ENCODE measurements around the gene CRAT.

Gene CRAT

DNA sequence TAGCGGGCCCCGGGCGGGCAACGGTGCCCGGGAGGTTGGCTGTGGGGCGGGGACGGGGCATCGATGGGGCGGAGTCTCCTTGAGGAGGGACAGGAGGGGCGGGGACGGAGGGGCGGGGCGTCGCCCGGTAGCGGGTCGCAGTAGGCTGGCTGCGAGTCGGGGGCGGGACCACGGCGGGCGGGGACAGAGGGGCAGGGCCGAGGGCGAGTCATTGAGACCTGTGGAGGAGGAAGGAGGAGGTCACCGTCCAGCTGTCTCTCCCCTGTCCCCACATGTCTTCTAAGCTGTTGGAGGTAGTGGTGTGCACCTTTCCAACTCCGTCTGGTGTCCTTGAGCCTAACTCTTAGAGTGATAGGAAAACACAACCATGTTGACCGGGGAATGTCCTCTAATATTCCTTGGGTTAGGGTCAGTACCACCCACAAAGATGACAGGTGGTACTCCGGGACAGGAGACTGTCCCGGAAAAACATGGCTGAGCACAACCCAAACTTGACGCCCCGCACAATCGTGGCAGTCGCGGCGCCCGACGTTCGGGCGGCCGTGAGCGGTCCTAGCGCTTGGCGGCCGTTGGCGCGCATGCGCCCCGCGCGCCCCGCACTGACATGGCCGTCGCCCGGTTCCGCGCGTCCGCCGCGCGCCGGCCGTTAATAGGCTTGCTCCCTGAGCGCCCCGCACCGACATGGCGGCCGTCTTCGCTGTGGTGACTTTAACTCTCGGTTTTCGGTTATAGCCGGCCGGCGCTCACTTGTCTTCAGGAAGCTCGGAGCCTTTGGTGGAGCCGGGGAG, at the start of gene CRAT, which contains the start of gene PTPA:
Gene CRAT (minus strand): TSS at position 54 of the 788 bp plus-strand sequence. CDS start 284 bp downstream, outside the sequence.
Gene PTPA (plus strand): TSS at position 676 of the 788 bp plus-strand sequence. CDS start 186 bp downstream, outside the sequence.
- DNase-seq: peak; percentile 93

DNA sequence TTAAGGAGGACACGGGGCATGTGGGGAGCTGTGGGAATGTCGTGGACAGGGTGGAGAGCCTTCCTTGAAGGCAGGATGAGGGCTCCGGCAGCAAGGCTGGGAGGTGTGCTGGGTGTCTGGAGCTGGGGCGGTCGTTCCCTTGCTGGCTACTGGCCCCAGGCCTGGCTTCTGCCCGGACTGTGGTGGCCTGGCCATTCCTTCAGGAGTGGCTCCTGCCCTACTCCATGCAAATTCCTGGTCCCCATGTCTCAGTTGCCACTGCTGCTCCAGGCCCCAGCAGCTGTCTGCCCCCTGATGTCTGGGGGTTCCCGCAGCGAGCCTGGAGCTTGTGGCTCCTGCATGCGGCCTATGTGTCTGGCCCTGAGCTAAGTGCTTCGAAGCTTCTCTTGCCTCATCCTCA, 45.6 kb upstream of the CRAT start:
- DNase-seq: no peak

DNA sequence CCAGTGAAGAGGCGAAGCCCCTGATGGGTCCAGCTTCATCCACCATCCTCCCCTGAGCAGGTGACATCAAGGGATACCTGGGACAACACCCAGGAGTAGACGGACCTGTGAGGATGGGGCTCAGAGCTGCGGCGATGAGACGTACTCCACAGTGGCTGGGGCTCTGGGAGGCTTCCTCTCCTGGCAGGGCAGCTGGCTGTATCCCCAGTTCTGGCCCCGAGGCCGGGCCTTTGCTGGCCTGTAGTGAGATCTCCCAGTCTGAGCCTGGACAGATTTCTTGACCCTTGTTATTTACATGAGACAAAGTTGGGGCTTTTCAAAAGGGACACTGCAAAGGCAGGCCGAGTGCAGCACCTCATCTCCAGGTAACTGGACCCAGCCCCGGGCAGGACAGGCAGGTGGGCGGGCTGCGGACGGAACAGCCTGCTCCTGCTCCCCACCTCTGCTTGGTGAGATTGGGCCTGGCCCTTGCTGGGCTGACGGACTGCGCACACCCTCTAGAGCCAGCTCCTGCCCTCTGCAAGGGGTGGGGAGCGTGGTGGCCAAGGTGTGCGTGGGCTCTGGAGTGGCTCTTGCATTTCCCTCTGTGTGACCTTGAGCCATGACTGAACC, 44.4 kb upstream of the CRAT start:
- DNase-seq: no peak

DNA sequence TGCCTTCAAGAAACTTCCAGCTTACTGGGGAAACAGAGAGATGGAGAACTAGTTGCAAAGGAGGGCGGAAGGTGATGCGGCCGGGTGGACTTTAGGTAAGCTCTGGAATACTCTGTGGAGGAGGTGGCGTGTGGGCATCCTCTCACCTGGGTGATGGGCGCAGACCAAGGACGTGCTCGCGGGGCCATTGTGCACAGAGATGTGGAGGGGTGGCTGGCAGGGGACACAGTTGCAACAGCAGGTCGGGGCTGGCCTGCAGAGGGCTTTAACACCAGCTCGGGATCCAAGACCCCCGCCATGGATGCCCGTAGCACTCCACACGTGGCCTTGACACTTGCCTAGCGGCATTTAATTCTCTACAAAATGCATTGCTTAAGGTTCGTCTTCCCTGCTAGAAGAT, 40.9 kb upstream of the CRAT start:
- DNase-seq: no peak

DNA sequence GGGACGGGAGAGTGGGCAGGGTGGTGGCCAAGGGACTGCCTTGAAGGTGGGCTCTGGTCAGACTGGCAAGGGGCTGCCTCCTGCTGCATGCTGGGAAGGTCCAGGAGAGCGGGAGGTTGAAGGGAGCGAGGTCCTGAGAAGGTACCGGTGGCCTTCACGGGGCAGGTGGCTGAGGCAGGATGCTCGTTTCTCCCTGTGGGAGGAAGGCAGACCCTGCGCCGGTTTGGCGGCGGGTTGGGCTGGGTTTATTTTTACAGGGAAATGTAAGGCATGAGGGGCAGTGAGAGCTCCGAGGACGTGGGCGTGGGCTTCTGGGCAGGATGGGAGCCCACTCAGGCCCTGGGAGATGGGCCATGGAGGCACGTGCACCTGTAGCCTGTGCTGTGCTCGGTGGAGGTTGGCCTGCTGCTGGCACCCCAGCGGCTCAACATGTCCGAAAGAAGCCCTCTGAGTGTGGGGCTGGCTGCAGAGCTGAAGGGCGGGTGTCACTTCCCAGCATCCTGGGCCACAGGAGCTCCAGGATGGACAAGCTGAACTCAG, 40.1 kb upstream of the CRAT start:
- no peak for DNase-seq

DNA sequence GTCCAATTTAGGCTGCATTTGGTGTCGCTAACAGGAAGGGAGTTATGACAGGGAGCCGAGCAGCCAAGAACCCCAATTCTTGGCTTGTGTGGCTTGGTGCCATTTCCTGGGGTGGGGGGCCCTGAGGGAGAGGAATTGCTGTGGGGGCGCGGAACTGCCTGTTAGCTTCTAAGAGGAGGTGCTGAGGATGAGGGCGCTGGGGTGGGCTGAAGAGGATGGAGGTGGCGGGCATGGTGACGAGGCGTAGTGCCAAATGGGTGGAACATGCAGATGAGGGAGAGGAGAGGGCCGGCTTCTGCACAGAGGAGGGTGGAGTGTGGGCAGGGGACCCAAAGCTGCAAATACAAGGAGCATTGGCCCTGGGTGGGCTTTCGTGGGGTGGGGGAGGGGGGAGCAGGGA, 39.5 kb upstream of the CRAT start:
- DNase-seq: no peak

DNA sequence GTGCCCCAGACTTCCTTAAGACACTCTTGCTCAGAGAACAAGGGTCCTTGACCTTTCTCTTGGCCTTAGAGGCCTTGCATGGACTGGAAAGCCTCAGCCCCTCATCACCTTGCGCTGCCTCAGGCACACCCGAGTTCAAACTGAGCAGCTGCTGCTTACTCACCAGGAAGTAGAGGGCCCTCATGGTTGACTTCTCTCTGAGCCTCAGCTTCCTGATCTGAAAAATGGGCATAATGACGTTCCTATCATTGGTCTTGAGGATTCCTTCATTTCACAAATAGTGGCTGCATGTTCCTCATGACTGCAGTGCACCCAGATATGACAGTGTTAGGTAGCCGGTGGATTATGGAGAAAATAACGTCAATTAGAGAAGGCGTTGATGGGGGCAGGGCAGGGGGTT, 38.8 kb upstream of the CRAT start:
- no peak for DNase-seq

DNA sequence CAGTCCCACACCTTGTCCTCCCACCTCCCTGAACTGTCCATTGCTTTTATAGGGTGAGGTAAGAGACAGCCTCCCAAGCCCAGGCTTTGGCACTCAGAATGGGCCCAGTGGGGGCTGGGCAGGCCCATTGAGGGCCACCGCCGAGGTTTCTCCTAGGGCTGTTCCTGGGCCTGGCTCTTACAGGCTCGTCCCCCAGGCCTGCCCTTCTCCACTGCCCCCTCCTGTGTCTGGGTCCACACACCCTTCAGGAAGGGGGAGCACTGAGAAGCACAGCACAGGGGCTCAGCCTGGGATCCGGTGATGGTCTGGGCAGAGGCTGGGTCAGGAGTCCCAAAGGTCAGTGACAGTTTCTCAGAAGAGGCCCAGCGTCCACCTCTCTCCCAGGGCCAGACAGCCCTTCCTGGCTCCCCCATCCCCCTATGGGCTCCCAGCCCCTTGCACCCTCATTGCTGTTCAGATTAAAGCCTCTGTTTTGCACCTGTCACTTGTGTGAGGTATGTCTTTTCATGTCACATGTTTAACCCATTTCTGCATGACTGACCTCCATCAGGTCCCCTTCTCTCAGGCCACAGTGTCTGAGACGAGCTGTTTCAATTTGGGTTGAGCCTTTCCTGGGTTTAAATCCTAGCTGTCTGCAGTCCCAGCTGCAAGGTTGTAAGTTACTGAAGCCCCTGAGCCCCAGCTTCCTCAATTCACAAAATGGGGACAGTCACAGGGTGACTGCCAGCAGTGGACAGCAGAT, 38.0 kb upstream of the CRAT start:
- no peak for DNase-seq

DNA sequence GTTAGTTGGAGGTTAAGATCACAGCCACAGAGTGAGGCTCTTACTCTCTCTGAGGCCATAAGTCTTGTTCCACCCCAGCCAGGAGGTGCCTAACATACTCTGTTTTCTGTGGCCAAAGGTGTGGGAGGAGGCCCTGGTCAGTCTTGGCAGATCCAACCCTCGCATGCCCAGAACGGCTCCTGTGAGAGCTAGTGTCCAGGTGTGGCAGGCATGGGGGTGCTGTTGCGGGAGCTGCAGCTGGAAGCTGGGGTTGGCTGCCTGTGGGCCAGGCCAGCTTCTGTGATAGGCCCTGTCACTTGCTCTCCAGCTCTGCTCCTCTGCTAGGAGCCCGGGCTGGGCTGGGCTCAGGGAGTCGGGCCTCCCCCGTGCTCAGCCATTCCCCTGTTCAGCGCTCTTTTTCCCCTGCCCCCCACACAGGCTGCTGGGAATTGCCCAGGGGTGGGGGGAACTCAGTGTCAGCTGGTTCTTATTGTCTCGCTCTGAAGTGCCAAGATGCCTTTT, 35.9 kb upstream of the CRAT start:
- no peak for DNase-seq

DNA sequence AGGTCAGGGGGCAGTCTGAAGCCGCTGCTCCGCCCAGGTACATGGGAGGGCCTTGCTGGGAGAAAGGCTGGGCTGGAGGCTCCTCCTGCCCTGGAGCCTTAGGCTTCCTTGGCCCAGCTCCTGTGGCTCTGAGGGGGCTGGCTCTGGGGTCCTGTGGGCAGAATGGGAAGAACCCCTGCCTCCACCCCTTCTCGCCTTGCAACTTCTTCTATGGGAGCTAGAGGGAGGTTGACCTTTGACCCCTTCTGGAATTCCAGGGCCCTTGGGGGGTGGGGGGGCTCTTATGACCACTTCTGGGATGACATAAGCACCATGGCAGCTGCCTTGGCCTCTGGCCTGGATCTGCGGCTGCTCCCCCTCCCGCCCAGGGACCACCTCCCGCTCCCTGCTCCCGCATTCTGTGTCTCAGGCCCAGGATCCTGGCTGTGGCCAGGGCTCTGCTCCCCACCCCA, 35.3 kb upstream of the CRAT start:
- DNase-seq: no peak

DNA sequence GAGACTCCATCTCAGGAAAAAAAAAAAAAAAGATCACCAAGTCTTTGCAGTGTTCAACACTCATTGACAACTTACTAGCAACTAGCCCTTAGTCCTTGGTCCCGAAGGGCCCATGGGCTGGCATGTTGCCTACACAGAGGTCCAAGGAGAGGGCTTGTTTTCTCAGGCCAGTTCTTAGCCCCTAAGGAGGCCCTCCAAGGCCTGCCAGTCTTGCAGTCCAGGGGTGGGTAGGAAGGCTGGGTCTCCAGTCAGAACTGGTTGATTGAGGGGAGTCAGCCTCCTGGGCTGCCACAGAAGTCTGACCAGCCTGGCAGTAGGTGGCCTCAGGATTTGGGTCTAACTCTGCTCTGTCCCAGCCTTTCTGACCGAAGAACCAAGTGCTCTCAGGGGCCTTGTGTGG, 34.7 kb upstream of the CRAT start:
- no peak for DNase-seq

DNA sequence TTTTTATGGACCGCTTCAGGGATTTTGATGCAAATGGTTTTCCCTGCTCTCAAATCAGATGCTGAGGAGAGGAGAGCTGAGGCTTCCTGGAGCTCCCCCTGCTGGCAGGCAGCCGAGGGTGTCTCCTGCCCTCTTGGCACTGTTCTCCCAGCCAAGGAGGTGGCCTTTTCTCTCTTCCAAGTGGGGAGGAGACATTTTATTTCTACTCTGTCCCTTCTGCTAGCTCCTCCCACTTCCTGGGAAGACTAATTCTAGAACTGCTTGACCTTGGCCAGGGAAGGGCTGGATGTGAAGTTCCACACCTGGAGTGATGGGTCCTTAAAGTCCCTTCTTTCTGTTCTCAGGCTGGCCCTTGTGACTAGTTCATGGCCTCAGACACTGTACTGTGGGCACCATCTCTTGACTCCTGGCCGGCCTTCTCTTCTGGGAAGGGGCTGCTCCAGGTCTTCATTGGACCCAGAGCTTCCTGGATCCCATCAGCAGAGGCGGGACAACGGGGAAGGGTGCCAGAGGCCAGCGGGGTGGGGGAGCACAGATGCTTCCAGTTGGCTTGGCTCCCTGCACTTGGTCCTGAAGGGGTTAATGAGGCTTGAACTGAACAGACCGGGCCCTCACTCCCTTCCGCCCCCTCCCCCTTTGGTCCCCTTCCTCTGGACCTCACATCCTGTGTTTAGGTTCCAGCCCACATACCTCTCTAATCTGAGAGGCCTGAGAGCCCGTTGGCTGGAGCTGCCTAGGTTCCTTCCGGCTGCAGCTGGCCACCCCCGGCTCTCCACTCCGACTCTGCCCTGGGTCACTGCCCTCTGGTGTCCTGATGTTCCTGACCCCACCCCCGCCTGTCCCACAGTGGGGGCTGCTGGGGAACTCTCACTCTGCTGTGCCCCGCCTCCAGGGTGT, 32.7 kb upstream of the CRAT start:
- DNase-seq: peak; percentile 75

DNA sequence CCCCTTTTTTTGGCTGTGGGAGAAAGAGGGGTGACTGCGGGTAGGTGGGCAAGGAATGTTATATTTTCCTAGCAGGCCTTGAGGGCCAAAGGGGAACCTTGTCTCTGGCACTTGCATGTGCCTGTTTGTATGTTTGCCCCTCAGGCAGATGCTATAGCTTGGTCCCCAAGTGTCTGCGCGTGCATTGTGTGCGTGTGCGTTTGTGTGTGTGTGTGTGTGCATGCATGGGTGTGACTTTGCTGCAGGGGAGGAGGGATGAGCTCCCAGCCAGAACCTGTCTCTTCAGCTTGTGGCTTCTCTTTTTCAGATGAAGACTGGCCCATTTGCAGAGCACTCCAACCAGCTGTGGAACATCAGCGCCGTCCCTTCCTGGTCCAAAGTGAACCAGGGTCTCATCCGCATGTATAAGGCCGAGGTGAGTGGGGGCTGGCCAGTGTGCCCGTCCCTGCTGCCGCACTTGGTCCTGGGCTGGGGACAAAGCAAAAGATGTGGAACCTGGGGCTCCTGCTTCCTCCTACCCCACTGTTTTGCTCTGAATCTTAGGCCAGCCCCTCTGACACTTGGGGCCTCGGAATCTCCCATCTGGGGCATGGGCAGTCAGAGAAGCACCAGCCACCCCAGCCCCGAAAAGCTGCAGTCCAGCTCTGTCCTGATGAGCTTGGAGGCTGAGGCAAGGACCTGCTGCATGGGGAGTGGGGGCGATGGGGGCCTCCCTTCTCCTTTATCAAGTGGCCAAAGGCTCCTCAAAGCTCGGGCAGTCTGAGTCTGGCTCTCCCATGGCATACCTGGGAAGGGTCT, 31.7 kb upstream of the CRAT start:
- no peak for DNase-seq

DNA sequence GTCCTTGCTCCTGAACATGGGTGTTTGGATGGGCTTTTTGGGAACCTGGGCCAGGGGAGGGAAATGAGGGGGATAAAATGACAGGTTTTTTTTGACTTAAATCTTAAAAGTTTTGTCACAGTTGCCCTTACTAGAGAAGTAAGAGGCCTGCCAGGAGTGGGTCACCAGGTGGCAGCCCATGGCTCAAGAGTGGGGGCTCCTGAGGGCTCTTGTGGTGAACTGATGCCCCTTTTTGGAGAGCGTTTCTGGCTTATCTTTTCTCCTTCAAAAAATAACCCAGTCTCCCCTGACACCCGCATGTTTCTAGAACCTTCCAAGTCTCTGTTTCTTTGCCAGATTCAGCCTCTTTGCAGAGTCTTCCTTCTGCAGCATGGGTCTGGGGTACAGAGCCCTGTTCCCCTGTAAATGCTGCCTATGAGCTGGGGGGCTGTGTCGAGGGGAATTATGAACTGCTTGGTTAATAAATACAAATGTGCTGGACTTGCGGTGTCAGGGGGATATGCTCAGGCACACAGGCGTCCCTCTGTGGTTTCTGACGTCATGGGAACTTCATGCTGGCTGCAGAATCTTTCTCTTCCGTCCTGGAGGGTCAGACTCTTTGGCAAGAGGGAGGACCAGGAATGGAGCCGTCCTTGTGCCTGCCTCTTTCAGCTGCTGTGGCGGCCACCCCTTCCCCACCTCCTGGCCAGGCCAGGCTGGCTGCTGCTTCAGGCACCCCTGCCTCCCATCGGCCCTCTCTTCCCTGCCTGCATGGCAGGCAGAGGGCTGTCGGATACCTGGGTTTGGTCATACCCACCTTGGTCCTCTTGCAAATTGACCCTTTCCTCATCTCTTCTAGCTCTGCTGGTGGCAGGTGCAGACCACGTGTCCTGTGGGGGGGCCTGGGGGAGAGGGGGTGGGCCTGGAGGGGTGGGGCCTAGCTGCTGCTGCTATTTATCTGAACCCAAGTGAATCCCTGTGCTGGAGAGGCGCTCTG, 30.8 kb upstream of the CRAT start:
- peak; percentile 30 for DNase-seq

DNA sequence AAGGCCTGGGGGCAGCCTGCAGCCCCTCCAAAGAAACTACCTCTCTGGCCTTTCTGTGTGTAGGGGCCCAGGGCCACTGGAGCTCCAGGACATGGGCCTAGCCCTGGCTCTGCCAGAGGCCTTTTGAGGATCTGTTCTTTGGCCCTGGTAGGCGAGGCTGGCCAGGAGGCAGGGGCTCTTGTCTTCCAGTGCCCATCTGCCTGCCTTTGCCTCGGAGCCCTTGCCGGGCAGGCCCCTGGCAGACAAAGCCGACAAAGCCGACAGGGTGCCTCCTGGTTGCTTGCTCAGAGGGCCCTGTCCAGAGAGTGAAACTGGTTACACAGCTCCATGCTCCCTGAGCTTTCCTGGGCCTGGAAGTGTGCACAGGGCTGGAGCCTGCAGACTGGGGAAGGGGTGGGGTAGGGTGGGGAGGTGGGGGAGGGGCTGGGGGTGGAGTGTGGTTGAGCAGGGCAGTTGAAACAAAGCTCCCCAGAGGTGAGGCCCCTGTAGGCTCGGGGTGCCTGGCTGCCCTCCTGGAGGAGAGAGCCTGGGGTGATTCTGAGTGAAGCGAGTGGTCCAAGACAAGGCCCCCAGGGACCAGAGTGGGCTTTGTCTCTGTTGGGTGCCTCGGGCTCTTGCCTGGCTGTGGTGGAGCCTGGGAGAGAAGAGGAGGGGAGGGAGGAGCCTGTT, 29.9 kb upstream of the CRAT start:
- peak; percentile 63 for DNase-seq

DNA sequence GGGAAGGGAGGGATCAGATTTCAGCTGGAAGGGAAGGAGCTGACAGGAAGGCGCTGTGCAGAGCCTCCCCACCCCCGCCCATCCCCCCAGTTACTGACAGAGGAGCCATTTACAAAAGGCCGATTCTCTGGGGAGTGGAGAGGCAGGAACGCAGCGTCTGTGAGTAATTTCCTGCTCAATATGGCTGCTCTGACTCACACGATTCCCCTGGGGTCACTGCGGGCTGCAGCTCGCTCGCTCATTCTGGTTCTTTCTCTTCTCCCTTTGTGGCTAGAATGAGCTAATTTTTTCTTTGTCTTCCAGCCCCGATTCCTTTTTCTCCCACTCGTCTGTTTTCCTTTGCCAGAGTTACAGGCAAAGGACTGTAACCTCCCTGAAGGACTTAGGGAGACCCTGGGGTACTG, 29.4 kb upstream of the CRAT start:
- DNase-seq: peak; percentile 94

DNA sequence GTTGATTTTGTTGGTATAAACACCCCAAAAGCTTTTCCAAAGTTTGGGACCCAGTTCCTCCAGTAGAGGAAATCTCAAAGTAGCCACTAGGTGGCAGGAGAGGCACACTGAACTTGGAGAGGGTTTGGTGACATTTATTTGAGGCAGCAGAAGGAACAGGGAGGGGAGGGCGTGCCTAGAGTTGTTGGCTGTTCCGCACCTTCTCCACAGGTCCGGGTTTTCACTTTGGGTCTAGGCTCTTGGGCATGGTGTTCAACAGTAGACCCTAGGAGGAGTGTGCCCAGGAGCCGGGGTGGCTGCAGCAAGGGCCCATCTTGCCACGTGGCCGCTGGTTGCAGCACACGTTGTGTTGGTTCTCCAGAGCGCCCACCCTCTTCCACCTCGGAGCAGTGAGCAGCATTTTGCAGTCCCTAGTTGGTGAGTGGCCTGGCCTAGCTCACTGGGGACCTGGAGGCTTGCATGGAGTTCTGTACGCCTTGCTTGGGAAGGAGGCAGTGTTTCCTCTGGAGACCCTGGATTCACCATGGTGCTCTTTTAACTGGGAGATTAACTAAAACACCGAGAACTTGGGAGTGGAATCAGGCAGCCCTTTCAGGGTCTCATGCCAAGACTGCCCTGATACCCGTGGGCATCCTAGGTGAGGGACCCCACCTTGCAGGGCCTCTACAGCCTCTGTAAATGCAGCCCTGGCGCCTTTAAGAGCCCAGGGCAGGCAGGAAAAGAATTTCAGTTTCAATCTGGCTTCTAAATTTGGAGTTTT, 28.8 kb upstream of the CRAT start:
- peak; percentile 90 for DNase-seq

DNA sequence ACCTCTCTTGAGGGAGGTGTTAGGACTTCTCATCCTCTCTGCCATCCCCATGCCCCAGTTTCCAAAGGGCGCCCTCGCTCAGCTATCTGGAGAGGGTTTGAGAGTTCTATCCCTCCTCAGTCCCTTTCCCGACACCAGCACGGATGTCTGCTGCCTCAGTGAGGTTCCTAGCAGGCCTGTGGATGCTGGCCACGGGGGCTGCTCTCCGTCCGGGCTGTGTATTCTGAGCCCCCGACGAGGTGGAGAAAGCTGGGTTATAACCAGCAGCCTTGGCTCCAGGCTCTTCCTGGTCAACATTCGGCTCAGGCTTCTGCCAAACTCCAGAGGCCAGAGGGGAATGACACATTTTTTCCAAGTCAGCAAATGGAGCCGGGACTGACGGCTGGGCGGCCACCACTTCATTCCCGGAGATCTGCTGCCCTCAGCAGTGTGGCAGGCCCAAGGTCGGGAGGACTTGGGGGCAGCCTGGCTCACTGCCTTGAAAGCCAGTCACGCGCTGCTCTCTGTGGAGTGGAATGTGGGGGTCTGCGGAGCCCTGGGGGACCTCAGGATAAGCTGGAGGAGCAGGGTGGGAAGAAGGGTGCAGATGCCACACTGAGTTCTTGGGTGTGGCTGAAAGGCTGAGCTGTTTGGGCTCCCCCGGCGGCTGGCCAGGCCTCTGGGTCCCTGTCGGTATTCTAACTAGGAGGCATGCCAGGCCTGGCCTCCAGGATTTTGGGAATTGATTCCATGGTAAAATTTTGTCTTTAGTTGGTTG, 28.1 kb upstream of the CRAT start:
- DNase-seq: no peak

Measured in NCI-H82 (cell line).